Neural progenitor cell (in vitro differentiated cells): ENCODE results near the gene TRIM7. TPM values are rescaled to one million over a fixed set of nuclear protein-coding genes. Genes with fewer than 3 reads are reported as not detected.

ENCODE experiments used
- DNase-seq: peaks from one replicate; pipeline ENCODE4 v3.0.0-alpha.2; 2016; ENCODE audit warnings: low spot score
- H2AFZ ChIP-seq: fragments of 200-600 bp; sonication (generic); replicated peaks from 2 replicates; pipeline ENCODE4 v1.6.1; 2016; ENCODE audit warnings: antibody characterized with exemption
- H3F3A ChIP-seq: fragments of 200-600 bp; sonication (generic); 2 replicates; pipeline ENCODE4 v1.6.1; 2016; ENCODE audit warnings: antibody characterized with exemption, low read depth
- H3K27ac ChIP-seq: fragments of 200-600 bp; sonication (generic); 2 replicates; pipeline ENCODE4 v1.5.1; 2016; ENCODE audit warnings: mild to moderate bottlenecking
- H3K27me3 ChIP-seq: fragments of 200-600 bp; sonication (generic); 2 replicates; pipeline ENCODE4 v1.6.1; 2016; ENCODE audit warnings: mild to moderate bottlenecking, moderate library complexity
- H3K36me3 ChIP-seq: fragments of 200-600 bp; sonication (generic); 2 replicates; pipeline ENCODE4 v1.5.1; 2016
- H3K4me1 ChIP-seq: fragments of 200-600 bp; sonication (generic); 2 replicates; pipeline ENCODE4 v1.6.1; 2016; ENCODE audit warnings: mixed run types
- H3K4me2 ChIP-seq: fragments of 200-600 bp; sonication (generic); 2 replicates; pipeline ENCODE4 v1.6.1; 2016
- H3K4me3 ChIP-seq: fragments of 200-600 bp; sonication (generic); 2 replicates; pipeline ENCODE4 v1.5.1; 2016
- H3K79me2 ChIP-seq: fragments of 200-600 bp; sonication (generic); 2 replicates; pipeline ENCODE4 v1.6.1; 2016; ENCODE audit warnings: low read depth
- H3K9ac ChIP-seq: fragments of 200-600 bp; sonication (generic); 2 replicates; pipeline ENCODE4 v1.6.1; 2016
- H3K9me3 ChIP-seq: fragments of 200-600 bp; sonication (generic); 2 replicates; pipeline ENCODE4 v1.5.1; 2016; ENCODE audit warnings: low read depth
- H4K20me1 ChIP-seq: fragments of 200-600 bp; sonication (generic); 2 replicates; pipeline ENCODE4 v1.6.1; 2016; ENCODE audit warnings: low read depth
- H3K27ac Mint-ChIP-seq: 3 replicates; pipeline ENCODE4 v1.8.0; 2021; ENCODE audit warnings: mixed read lengths
- H3K27me3 Mint-ChIP-seq: 2 replicates; pipeline ENCODE4 v1.8.0; 2022; ENCODE audit warnings: low read depth, mild to moderate bottlenecking, inconsistent platforms, moderate library complexity, mixed read lengths; ENCODE audit not compliant: insufficient read depth
- H3K36me3 Mint-ChIP-seq: 3 replicates; pipeline ENCODE4 v1.8.0; 2021; ENCODE audit warnings: mixed read lengths
- H3K4me1 Mint-ChIP-seq: 3 replicates; pipeline ENCODE4 v1.8.0; 2021; ENCODE audit warnings: mixed read lengths
- H3K4me3 Mint-ChIP-seq: 3 replicates; pipeline ENCODE4 v1.8.0; 2021; ENCODE audit warnings: mild to moderate bottlenecking, moderate library complexity, mixed read lengths
- H3K9me3 Mint-ChIP-seq: 3 replicates; pipeline ENCODE4 v1.8.0; 2020; ENCODE audit warnings: mixed read lengths
- EZH2 ChIP-seq: fragments of 200-600 bp; sonication (generic); IDR thresholded peaks from 2 replicates; pipeline ENCODE4 v1.6.1; 2017; ENCODE audit warnings: antibody characterized with exemption, mild to moderate bottlenecking, moderate library complexity
- EZH2phosphoT487 ChIP-seq: fragments of 200-600 bp; sonication (generic); IDR thresholded peaks from 2 replicates; pipeline ENCODE4 v1.6.1; 2017; ENCODE audit warnings: antibody characterized with exemption
- total RNA-seq: library from RNA; depleted of rRNA; stranded (reverse); fragments of >200 nt; gene quantifications from 2 replicates; pipeline ENCODE4 v1.2.3, GENCODE V29; 2015; ENCODE audit warnings: low replicate concordance
- TF ChIP-seq, protein P1 (sequence below): fragments of 200-600 bp; sonication (generic); IDR thresholded peaks from 2 replicates; pipeline ENCODE4 v1.5.1; 2017; ENCODE audit warnings: antibody characterized with exemption, mild to moderate bottlenecking

The TRIM7 gene
- total RNA-seq, 1 donor from 2014 or later = not detected

DNA sequence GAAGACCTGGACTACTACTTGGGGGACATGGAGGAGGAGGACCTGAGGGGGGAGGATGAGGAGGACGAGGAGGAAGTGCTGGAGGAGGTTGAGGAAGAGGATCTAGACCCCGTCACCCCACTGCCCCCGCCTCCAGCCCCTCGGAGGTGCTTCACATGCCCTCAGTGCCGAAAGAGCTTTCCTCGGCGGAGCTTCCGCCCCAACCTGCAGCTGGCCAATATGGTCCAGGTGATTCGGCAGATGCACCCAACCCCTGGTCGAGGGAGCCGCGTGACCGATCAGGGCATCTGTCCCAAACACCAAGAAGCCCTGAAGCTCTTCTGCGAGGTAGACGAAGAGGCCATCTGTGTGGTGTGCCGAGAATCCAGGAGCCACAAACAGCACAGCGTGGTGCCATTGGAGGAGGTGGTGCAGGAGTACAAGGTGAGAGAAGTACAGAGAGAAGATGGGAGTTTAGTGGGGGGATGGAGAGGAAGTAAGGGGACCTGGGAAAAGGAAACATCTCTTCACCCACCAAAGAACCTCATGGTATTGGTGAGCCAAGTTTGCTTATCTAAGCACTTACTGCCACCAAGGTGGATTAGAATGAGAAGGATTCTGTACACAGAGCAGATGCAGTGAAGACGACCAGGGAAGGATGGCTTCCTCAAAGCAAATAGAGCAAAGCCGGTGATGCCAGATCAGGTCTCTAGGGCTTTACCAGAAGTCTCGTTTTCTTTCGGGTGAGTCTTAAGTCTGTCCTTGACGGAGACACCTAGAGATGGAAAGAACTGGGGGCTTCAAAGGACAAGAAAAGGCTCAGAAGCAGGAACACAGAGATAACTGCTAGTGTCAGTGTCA lies 19.6 kb upstream of the TRIM7 start:
- Histone ChIP-seq H4K20me1 (no peaks in the 10 kb centered on the region), H3K27ac (no peak overlapping the region), H3K79me2 (peaks cover 49% of the 10 kb centered on the region), H3K36me3 (no peaks in the 10 kb centered on the region), H3K27me3 (no peaks in the 10 kb centered on the region), H3F3A (peaks cover 35% of the 10 kb centered on the region), H3K9me3 (no peaks in the 10 kb centered on the region), H3K9ac (peak overlapping the region; percentile 62), H3K4me2 (peak overlapping the region; percentile 89), H3K4me1 (peaks cover 7% of the 10 kb centered on the region), H3K4me3 (peak overlapping the region; percentile 100), H2AFZ (peak overlapping the region; percentile 93)
- Mint-ChIP-seq H3K4me3 (peak overlapping the region; percentile 99), H3K36me3 (peaks cover 12% of the 10 kb centered on the region), H3K27ac (peak overlapping the region; percentile 99), H3K4me1 (peaks cover 38% of the 10 kb centered on the region), H3K27me3 (peaks cover 27% of the 10 kb centered on the region), H3K9me3 (peaks cover 8% of the 10 kb centered on the region)
- TF ChIP-seq, protein P1, sequence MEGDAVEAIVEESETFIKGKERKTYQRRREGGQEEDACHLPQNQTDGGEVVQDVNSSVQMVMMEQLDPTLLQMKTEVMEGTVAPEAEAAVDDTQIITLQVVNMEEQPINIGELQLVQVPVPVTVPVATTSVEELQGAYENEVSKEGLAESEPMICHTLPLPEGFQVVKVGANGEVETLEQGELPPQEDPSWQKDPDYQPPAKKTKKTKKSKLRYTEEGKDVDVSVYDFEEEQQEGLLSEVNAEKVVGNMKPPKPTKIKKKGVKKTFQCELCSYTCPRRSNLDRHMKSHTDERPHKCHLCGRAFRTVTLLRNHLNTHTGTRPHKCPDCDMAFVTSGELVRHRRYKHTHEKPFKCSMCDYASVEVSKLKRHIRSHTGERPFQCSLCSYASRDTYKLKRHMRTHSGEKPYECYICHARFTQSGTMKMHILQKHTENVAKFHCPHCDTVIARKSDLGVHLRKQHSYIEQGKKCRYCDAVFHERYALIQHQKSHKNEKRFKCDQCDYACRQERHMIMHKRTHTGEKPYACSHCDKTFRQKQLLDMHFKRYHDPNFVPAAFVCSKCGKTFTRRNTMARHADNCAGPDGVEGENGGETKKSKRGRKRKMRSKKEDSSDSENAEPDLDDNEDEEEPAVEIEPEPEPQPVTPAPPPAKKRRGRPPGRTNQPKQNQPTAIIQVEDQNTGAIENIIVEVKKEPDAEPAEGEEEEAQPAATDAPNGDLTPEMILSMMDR = no peak
- no peak for DNase-seq

DNA sequence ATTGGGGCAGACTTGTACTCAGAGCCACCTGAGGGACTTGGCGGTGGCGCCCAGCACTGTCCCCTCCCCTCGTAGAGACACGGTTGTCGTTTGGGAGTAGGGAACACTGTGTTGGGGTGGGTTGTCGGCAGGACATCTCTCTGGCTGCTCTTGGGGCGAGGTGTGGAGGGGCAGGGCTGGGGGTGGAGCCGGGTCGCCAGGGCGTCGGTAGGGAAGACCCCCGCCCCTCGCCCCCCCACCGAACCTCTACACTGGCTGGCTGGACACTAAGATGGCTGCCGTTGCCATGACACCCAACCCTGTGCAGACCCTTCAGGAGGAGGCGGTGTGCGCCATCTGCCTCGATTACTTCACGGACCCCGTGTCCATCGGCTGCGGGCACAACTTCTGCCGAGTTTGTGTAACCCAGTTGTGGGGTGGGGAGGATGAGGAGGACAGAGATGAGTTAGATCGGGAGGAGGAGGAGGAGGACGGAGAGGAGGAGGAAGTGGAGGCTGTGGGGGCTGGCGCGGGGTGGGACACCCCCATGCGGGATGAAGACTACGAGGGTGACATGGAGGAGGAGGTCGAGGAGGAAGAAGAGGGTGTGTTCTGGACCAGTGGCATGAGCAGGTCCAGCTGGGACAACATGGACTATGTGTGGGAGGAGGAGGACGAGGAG lies 18.9 kb upstream of the TRIM7 start:
- Histone ChIP-seq H3K4me2 (peak overlapping the region; percentile 89), H3K36me3 (no peaks in the 10 kb centered on the region), H3K9ac (peak overlapping the region; percentile 62), H3K27me3 (no peaks in the 10 kb centered on the region), H3K4me1 (peaks cover 7% of the 10 kb centered on the region), H3K27ac (no peak overlapping the region), H3K4me3 (peak overlapping the region; percentile 100), H3F3A (peaks cover 42% of the 10 kb centered on the region), H3K79me2 (peaks cover 45% of the 10 kb centered on the region), H2AFZ (peak overlapping the region; percentile 93), H4K20me1 (no peaks in the 10 kb centered on the region), H3K9me3 (no peaks in the 10 kb centered on the region)
- TF ChIP-seq, protein P1 = no peak
- TF ChIP-seq EZH2 (no peak), EZH2phosphoT487 (no peak)
- Mint-ChIP-seq H3K4me3 (peak overlapping the region; percentile 99), H3K36me3 (peaks cover 9% of the 10 kb centered on the region), H3K9me3 (peaks cover 11% of the 10 kb centered on the region), H3K27me3 (peaks cover 25% of the 10 kb centered on the region), H3K27ac (peak overlapping the region; percentile 99), H3K4me1 (peaks cover 38% of the 10 kb centered on the region)
- peak; percentile 95 for DNase-seq

DNA sequence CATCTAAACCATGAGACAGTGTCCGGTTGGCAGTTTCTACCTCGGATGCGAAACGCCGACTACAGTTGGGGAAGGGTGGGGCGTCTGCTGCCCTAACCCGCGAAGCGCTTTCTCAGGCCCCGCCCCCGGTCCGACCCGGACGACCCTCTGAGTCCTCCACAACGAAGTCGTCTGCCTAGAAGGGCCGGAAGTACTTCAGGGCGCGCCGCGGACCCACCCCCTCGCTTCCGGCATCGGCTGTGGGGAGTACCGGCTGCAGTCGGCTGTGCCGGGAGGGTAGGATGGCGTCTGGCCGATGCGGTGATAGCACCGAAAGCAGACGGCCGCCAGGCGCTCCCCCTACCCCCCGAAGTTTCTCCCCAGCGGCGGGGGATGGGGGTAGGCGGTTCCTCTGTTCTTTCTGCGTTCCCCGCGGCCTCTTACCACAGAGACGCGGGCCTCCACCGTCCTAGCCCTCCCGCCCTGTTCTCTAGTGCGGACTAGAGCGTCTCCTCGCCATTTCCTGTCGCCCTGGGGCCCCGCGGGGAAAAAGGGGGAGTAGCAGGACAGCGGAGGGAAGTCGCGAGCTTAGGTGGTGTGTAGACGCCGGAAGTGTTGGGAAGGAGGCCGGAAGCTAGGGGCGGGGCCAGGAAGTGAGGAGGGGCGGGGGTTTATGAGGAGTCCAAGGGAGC lies 18.2 kb upstream of the TRIM7 start, which contains the start of gene TRIM41:
TSS of gene TRIM41 (plus strand) at position 224 of the 671 bp plus-strand sequence. CDS start 719 bp downstream, outside the sequence.
- peaks cover 7% of the 10 kb centered on the region for H3K4me1 ChIP-seq
- peaks cover 40% of the 10 kb centered on the region for H3K4me1 Mint-ChIP-seq
- no peaks in the 10 kb centered on the region for H4K20me1 ChIP-seq
- H2AFZ ChIP-seq = peak within 1 kb of the TSS; percentile 93
- no peaks in the 10 kb centered on the region for H3K36me3 ChIP-seq
- H3K36me3 Mint-ChIP-seq = peaks cover 10% of the 10 kb centered on the region
- TF ChIP-seq EZH2phosphoT487 (no peak), EZH2 (no peak)
- TF ChIP-seq, protein P1 = no peak
- peaks cover 14% of the 10 kb centered on the region for H3K9me3 Mint-ChIP-seq
- peaks cover 44% of the 10 kb centered on the region for H3K79me2 ChIP-seq
- H3K27me3 ChIP-seq = no peaks in the 10 kb centered on the region
- H3K9me3 ChIP-seq = no peaks in the 10 kb centered on the region
- peak within 1 kb of the TSS; percentile 91 for H3K9ac ChIP-seq
- peak within 1 kb of the TSS; percentile 100 for H3K4me3 ChIP-seq
- DNase-seq = peak; percentile 99
- peak within 1 kb of the TSS; percentile 99 for H3K4me3 Mint-ChIP-seq
- H3F3A ChIP-seq = peaks cover 48% of the 10 kb centered on the region
- H3K27ac ChIP-seq = peak within 1 kb of the TSS; percentile 93
- H3K27ac Mint-ChIP-seq = peak within 1 kb of the TSS; percentile 100
- H3K4me2 ChIP-seq = peak within 1 kb of the TSS; percentile 89
- H3K27me3 Mint-ChIP-seq = peaks cover 32% of the 10 kb centered on the region
